ENCODE data around the gene SSBP3.

DNA sequence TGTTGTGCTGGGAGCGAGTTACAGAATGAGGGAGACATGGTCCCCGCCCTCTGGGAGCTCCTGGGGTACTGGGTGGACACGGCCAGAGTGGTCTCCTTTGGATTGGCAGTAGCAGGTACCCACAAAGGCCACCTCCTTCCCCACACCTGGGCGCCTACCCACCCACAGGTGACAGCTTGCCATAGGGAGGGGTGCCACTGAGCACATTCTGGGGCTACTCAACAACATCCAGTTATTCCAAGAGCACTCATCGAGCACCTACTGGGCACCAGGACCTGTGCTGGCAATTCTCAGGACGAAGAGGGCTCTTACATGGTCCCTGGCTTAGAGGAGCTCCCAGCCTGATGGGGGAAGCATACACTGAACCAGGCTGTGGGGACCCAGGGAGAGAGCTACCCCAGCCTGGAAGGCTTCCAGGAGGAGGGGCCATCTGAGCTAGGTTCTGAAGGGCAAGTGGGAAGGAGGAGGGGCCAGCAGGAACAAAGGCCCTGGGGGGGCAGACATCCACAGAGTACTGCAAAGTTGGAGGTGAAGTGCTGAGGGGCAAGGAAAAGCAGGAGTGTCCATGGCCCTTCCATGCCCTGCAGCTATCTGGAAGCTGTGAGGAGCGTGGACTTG lies 184.2 kb downstream of the SSBP3 start:
- TF ChIP-seq CTCF (IDR thresholded peaks at IDR 0.05) (no peak), EP300 (IDR thresholded peaks at IDR 0.05) (no peak)
